Body of pancreas (tissue), 4 donors: ENCODE results near the gene SLC38A10.

Experiments
- CTCF ChIP-seq, 7 experiments: fragments of 450-650 bp in 4 of 7; fragments of 200-600 bp in 3 of 7; sonication (generic) in 3 of 7; IDR thresholded peaks; one replicate each; pipeline ENCODE4 v1.5.1; 2016 to 2019; ENCODE audit warnings: antibody characterized with exemption in 7 of 7
- POLR2A ChIP-seq, 3 donors: fragments of 450-650 bp; IDR thresholded peaks; one replicate each; pipeline ENCODE4 v1.6.1; 2016; ENCODE audit warnings: antibody characterized with exemption in 3 of 3, mild to moderate bottlenecking in 2 of 3

GRCh38 chr17:81204578-81204977, 90.5 kb downstream of the SLC38A10 start:
- TF ChIP-seq POLR2A (IDR thresholded peaks at IDR 0.05) (no peak), CTCF (IDR thresholded peaks at IDR 0.05) (no peak)
